Kasumi-1 (cell line): ENCODE data around the gene PAQR8.
A peak's percentile ranks its signal among the peaks of the same experiment; 100 is the strongest.
"Not testable (repeated sequence)": the region's sequence is repeated elsewhere in the genome, so short reads cannot be mapped to it uniquely, and the experiment has no call there.

ENCODE experiments used
- DNase-seq, 2 experiments: peaks; one replicate each; lab custom pipeline; 2025; lab: John Stamatoyannopoulos, UW

Gene PAQR8

DNA sequence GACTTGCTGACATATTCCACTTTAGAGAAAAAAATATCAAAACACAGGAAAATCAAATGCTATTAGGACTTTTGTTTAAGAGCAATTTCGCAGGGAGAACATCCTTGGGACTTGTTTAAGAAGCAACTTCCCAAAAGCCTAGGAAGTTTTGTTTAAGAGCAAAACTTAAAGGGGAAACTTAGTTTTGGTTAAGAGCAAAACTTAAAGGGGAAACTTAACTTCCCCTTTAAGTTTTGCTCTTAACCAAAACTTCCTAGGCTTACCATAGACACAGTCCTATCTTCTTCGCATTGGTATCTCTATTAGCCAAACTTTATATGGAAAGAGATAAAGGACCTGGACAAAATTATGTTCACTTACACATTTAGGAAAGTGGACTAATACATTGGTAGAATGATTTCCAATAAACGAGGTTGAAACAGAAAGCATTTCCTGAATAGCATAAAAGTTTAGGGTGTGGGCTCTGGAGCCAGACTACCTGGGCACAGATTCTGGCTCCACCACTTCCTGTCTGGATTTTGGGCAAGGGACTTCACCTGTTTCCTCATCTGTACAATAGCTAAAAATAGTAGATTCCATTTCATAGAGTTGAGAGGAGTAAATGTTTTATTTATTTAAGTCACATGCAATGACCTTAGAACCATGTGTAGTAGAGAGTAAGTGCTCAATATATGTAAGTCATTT, 15.7 kb downstream of the PAQR8 start:
- DNase-seq: peak; percentile 37 to 57

DNA sequence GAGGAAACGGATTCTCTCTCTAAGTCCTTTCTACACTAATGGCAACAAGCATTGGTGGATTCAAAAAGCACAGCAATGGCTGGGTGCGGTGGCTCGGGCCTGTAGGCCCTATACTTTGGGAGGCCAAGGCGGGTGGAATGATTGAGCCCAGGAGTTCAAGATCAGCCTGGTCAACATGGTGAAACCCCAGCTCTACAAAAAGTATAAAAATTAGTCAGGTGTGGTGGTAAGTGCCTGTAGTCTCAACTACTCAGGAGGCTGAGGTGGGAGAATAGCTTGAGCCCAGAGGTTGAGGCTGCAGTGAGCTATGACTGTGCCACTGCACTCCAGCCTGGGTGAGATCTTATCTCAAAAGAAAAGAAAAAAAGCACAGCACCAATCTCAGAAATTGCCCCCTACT, 19.3 kb downstream of the PAQR8 start:
- no peak for DNase-seq

DNA sequence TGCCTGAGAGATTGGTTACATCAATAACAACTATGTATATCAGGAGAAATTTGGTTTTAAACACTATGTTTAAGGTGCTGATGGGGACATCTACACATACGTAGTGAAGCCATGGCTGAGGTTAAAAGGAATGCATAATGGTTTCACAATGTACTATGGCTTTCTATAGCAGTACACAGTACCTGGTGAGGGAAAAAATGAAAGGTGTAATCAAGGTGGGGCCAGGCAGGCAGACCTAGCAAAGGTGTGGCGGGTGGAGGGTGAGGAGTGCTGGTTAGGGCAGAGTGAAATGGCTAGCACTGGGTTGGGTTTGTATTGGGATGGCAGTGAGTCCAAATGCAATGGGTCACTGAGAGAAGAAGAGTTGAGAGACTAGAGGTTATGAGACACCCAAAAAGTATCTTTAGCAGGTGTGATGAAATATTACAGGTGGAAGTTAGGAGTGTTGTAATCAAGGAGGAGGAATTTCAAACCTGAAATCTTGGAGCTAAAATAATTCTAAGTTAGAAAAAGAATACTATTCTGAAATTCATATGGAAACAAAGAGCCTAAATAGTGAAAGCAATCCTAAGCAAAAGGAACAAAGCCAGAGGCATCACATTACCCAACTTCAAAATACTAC, 22.3 kb downstream of the PAQR8 start:
- DNase-seq: no peak

DNA sequence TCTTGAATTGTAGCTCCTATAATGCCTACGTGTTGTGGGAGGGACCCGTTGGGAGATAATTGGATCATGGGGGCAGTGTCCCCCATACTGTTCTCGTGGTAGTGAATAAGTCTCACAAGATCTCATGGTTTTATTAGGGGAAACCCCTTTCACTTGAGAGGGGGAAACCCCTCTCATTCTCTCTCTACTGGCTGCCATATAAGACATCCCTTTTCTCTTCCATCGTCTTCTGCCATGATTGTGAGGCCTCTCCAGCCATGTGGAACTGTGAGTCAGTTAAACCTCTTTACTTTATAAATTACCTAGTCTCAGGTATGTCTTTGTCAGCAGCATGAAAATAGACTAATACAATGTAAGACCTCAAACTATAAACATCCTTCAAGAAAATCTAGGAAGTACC, 23.1 kb downstream of the PAQR8 start:
- no peak for DNase-seq

DNA sequence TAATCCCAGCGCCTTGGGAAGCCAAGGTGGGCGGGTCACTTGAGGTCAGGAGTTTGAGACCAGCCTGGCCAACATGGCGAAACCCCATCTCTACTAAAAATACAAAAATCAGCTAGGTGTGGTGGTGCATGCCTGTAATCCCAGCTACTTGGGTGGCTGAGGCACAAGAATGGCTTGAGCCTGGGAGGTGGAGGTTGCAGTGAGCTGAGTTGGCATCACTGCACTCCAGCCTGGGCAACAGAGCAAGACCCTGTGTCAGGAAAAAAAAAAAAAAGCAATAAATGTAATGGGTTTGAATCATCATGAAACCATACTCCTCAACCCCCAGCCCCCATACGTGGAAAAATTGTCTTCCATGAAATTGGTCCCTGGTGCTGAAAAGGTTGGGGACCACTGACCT, 26.2 kb downstream of the PAQR8 start:
- DNase-seq: not testable (repeated sequence)

DNA sequence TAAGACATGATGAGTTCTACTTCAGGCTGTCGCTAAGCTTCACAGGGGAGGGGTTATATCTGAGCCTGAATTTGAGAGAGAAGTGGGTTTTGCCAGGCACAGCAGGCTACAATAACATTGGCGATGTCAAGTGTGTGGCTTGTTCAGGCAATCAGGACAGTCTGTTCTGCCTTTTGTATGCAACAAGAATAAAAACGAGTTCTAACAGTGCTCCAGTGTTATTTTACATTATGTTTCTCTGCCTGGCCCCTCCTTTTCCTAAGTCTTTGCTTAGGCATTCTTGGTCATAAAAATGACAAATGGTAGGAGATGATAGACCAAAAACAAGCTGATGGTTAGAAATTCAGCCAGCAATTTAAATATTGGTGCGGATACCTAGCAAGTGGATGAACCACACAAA, 26.8 kb downstream of the PAQR8 start:
- DNase-seq: no peak

DNA sequence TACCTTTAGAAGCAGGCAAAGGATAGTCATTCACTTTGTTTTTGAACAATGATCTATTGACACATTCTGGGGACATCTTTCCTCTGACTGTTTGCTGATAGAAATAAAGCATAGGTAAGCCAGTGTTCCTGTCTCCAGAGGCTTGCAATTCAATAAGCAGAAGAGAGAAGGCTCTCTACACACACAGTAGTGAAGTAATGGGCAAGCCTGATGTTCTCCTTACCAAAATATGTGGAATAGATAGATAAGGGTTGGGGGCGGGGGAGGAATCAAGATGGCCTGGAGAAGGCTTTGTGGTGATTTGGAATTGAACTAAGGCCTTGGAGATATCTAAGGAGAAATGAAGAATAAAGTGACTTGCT, 27.3 kb downstream of the PAQR8 start:
- DNase-seq: no peak

DNA sequence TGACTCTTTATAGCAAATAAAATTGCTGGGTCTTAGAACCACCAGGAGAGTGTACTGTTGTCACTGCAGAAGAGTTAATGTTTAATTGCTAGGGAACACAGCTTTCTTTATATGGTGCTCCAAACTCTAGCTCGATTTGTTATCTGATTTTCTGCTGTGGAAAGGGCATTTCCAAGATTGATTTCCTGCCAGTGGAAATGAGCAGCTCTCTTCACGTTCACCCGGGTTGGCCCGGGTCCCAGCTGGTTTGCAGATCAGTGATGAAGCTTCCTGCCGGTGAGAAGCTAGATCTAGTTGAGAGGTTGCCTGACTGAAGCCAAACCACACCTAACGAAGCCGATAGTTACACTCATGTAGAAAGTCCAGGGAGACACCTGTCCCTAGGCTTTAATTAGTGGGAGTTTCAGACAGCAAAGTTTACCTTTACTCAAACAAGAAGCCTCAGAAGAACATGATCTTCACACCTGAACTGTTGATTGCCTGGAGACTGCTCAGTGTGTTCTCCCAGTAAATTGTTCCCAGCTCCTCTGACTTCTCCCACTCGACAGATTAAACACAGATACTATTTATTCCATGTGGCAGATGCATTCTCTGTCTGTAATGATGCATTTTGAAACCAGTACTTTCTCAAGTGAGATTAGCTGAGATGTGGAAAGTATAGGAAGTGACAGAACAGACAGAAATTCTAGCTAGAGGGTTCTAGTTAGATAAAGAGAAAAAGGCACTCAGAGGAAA, 27.8 kb downstream of the PAQR8 start:
- peak; percentile 50 to 59 for DNase-seq

DNA sequence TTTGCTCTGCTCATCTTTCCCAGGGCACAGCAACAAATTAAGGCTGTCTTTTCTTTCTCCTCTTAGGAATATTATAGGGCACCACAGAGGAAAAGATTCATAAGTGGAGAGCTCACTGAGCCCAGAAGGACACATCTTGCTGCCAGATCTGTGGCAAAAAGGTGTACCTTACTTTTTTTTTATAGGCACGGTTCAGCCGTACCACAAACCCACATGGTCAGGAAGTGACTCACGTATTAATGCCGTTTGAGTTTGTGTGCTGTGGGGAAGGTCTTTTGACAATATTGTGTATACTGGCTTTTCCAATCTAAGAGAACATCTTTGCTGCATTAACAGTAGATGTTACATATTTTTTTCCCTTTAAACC, 28.4 kb downstream of the PAQR8 start:
- DNase-seq: peak; percentile 50 to 78

DNA sequence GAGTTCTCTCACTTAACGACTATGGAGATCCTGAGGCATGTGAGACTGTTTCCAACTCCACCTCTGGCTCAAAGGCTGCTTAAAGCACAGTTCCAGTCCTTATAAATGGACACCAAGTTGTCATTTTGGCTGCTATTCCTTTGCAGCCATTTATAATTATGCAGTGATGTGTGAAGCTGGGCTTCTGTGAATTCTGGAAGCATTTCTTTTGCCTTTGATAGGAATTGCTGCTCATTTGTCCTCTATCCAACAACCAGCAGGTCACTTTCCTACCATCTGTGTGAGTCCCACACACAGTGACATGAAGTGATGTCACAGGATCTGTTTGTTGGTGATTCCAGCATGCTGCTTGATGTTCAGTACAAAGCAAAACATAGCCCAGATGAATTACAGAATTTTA, 29.6 kb downstream of the PAQR8 start:
- no peak for DNase-seq

DNA sequence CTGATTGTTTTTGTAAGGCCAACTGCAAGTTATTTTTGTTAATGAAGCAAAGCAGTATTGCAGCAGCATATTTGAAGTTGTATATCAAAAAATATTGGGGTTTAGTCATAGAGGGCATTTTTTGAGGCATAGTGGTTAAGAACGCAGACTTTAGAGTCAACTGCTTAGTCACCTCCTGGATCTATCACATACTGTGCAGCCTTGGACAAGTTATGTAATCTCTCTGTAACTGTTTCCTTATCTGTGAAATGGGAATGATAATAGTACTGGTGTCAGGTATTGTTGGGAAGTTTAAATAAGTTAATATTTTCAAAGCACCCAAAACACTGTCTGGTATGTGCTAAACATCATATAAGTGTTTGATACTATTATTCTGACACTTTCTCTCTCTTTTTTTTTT, 31.0 kb downstream of the PAQR8 start:
- DNase-seq: no peak

DNA sequence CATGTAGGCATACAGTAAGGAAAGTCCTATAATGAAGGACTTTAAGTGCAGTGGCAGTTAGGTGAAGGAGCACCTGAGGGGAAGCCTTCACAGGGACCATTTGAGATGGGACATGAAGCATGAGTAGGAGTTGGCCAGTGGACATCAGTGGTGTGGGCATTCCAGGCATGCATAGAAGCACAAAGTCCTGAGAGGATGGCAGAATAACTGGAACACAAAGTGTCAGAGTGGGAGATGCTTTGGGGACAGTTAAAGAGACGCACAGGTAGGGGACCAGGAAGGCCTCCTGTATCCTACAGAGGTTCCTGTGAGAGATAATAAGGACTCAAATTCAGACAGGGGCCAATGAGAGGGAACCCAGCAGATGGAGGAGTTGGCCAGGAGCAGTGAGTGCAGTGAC, 31.8 kb downstream of the PAQR8 start:
- no peak for DNase-seq

DNA sequence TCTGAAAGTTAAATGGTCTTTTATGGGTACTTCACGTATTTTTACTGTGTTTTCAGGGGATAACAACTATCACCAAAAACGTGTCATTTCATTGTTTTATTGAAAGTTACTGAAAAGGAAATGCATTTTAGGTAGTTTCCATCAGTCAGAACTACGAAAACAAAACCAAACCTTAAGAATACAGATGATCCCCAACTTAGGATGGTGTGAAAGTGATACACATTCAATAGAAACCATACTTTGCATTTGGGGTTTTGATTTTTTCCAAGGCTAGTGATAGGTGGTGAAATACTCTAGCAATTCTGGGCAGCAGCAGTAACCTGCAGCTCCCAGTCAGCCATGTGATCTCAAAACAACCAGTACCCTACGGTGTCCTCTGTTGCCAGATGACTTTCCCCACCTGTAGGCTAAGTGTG, 32.3 kb downstream of the PAQR8 start:
- no peak for DNase-seq

DNA sequence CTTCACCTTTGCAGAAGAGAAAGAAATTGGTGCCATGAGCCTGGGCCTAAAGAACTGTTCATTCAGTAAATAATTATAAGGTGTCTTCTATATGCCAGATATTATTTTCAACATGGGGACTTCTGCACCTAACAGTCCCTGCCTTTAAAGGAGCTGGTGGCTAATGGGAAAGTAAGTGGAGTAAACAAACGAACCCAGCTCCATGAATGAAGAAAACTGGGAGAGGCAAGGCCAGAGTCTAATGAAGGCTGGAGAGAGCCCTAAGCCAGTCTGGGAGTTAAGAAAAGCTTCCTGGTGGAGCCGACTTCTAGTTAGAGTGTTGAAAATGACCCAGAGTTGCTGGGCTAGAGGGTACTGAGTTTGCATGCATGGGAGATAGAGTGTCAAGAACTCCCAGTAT, 34.0 kb downstream of the PAQR8 start:
- DNase-seq: no peak

DNA sequence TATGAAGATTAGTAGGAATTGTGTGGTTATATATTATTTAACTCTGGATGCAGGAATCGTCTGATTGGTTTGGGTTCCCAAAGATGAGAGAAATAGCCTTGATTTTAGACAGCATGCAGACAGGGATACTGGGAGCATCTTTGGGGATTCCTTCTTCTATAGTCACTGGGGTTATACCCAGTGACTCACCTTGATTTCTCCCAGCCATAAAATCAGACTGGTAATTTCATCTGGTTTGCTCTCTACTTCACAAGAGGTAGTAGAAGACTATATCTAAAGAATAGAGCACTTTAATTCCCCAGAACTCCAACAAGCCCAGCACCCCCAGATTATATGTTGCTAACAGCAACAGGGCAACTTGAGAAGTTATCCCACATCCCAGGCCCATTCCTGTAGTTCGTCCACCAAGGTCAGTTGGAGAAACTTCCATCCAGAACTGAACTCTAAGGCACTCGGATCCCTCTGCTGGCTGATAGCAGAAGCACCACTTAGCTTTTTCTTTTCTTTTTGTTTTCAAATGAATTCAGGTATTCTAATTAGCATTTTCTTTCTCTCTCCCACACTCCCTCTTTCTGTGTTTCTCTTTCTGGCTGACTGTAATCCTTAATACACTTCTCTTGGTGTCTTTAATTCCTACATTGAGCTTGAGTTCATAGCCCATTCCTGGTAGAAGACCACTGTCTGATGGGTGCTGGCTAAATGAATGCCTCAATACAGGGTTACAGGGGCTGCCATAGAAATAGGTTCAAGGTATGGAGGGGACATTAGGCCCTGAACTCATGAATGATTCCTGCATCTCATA, 37.8 kb downstream of the PAQR8 start:
- DNase-seq: peak; percentile 63 to 80

DNA sequence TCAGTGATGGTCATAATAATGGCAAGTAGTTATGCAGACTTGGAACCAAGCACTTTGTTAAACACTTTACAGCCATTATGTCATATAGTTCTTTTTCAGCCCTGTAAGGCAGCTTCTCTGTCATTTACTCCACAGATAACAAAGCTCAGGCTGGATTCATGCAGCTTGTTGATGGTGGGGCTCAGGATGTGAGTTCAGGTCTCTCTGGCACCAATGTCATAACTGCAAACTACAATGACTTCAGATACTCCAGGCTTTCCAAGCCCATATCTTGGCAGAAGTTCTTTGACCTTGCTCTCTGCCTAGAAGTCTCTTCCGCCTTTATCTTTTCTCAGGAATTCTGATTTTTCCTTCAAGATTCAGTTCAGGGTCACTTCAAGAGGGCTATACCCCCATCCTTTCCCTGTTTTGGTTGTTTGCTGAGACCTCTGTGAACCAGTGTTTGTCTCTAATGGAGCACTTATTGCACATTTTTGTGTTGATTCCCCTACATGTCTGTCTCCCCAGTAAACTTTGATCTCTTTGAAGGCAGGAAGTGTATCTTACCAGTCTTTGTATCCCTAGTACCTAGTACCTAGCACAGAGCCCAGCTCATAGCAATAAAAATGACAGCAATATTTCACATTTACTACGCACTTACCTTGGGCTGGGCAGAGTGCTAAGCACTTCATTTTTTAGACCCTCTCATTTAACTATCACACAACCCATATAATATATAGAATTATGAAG, 38.5 kb downstream of the PAQR8 start:
- no peak for DNase-seq

DNA sequence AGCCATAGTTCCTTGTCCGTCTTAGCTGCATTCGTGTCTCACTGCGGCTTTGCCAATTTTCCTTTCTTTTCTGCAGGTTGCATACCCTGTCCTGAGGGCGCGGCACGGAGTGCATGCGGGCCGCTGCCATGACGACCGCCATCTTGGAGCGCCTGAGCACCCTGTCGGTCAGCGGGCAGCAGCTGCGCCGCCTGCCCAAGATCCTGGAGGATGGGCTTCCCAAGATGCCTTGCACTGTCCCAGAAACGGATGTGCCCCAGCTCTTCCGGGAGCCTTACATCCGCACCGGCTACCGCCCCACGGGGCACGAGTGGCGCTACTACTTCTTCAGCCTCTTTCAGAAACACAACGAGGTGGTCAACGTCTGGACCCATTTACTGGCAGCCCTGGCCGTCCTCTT, 41.1 kb downstream of the PAQR8 start:
- DNase-seq: no peak

DNA sequence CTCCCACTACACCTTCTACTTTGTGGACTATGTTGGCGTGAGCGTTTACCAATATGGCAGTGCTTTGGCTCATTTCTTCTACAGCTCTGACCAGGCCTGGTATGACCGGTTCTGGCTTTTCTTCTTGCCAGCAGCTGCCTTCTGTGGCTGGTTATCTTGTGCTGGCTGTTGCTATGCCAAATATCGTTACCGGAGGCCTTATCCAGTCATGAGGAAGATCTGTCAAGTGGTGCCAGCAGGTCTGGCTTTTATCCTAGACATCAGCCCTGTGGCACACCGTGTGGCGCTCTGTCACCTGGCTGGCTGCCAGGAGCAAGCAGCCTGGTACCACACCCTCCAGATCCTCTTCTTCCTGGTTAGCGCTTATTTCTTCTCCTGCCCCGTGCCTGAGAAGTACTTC, 41.7 kb downstream of the PAQR8 start:
- no peak for DNase-seq

DNA sequence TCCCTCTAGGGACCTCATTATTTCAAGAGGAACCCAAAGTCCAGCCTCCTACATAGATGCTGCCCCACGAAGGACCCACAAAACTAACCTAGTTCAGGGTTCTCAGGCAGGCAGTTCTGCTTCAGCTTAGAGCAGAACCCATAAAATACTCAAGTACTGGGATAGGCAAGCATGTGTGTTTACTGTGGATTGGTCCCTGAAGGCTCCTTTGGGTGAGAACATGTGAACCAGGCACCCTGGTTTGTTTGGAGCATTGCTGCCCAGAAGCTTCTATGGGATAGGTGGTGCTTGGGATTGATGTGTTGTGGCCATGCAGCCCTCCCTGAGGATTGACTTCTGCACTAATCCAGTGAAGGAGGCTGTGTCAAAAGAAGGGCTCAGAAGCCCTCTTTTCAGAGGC, 43.3 kb downstream of the PAQR8 start:
- no peak for DNase-seq

DNA sequence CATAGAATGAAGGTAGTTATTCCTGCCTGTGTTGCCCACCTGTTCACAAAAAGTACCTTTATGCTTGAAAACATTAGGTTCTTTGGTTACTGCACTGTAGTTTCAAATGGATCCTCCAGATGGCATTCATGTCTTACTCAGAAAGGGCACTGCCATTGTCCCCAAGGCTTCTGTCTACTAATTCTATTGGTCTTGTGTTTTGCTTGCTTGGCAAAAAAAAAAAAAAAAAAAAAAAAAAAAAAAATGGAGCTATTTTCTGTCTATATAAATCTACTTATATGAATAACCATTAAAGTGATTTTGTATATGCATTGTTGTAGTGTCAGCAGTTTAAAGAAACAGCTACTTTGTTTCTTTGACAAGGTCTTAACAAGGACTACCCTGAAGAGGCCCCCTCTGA, 45.5 kb downstream of the PAQR8 start:
- peak; percentile 59 to 73 for DNase-seq

DNA sequence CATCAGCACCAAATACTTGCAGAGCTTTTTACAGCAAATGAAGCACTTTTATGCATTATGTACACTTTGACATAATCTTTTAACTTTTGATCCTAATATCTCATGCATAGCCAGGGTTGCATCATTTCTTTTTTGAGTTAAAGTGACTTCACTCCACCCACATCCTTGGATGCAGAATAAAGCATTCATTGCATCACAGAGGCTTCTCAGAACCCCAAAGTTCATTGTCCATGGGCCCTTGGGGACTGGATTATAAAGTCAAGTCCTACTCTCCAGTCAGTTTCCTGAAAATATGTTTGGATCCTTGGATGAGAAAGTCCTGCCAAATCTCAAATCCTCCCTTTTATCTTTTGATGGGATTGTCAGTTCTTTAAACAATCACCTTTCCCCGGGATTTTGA, 47.5 kb downstream of the PAQR8 start:
- no peak for DNase-seq

DNA sequence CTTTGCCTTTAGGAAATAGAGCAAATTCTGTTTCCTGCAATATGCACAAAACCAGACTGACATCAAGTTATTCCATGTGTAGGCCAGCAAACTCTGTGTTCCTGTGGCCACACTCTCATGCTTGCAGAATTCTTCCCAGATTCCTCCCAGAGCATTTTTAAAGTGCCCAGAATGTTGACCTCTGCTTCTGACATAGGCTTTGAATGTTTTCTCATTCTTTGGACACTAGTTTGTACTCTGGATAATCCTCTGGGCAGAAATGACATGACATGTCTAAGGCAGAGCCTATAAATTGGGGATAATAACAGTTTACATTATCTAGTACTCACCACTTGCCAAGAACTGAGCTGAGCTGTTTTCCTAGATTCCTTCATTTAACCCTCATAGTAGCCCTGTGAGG, 49.0 kb downstream of the PAQR8 start:
- no peak for DNase-seq
